HepG2 (cell line): ENCODE measurements around the gene S100Z. TPM values are rescaled to one million over a fixed set of nuclear protein-coding genes. Genes with fewer than 3 reads are reported as not detected.

Experiments
- ATAC-seq: fragments of 200-7000 bp; cut with Tn5 transposase; 3 replicates; pipeline ENCODE4 v1.9.1; 2020; ENCODE audit warnings: mild to moderate bottlenecking, moderate library complexity
- BruUV-seq: library from RNA; stranded (reverse); fragments of 400-500 nt; replicated peaks from 2 replicates; lab custom pipeline; 2021; lab: Mats Ljungman, UMichigan
- CTCF ChIA-PET: fragments of 300-600 bp; formaldehyde crosslinking; extraction: SDS; loops from one replicate; lab custom pipeline; 2021; ENCODE audit warnings: low total read pairs, inconsistent platforms, low intra/inter-chr PET ratio; lab: Yijun Ruan, JAX
- POLR2A ChIA-PET: fragments of 350-600 bp; sonication (Branson Sonifier 250); formaldehyde crosslinking; loops from one replicate; lab custom pipeline; 2020; ENCODE audit warnings: antibody characterized with exemption, inconsistent platforms; lab: Yijun Ruan, JAX
- DNase-seq: peaks from one replicate; pipeline ENCODE4 v3.0.0-alpha.2; 2015; ENCODE audit warnings: low spot score
- FAIRE-seq: peaks from 3 replicates; lab custom pipeline; 2011; peaks lifted over from hg19 to GRCh38; lab: Jason Lieb, UNC
- H2AFZ ChIP-seq: one replicate; pipeline ENCODE4 v1.6.1; 2011; ENCODE audit warnings: low read length, inconsistent platforms
- H3K27ac ChIP-seq: fragments of 300-600 bp; 3 replicates; pipeline ENCODE4 v1.8.0; 2011; ENCODE audit warnings: mixed run types, mild to moderate bottlenecking, mixed read lengths, low read length, inconsistent platforms; ENCODE audit not compliant: insufficient read depth; ENCODE audit errors: extremely low read length
- H3K27me3 ChIP-seq, 2 experiments: fragments of 200-600 bp in 1 of 2; 2 replicates in 1 of 2; 3 replicates in 1 of 2; pipeline versions ENCODE4 v1.6.0 to v1.8.0; 2011; ENCODE audit warnings: low read length in 2 of 2, mild to moderate bottlenecking in 2 of 2, moderate library complexity in 2 of 2, inconsistent platforms in 1 of 2; ENCODE audit not compliant: insufficient read depth in 2 of 2, control insufficient read depth in 1 of 2
- H3K36me3 ChIP-seq, 2 experiments: fragments of 200-600 bp in 1 of 2; replicated peaks in 1 of 2; 2 replicates in 1 of 2; 3 replicates in 1 of 2; pipeline versions ENCODE4 v1.5.1 to v1.8.0; 2011; ENCODE audit warnings: low read length in 2 of 2, inconsistent platforms in 1 of 2; ENCODE audit not compliant: insufficient read depth in 2 of 2, control insufficient read depth in 1 of 2
- H3K4me1 ChIP-seq: 2 replicates; pipeline ENCODE4 v1.5.1; 2012; ENCODE audit warnings: low read length, inconsistent platforms; ENCODE audit not compliant: insufficient read depth
- H3K4me2 ChIP-seq: 2 replicates; pipeline ENCODE4 v1.6.0; 2011; ENCODE audit warnings: low read depth, low read length, inconsistent platforms
- H3K4me3 ChIP-seq, 3 experiments: fragments of 200-600 bp in 1 of 3; sonication (generic), shearing (Covaris generic) in 1 of 3; replicated peaks in 1 of 3; 2 replicates each; pipeline ENCODE4 v1.5.1; 2011 to 2016; ENCODE audit warnings: low read length in 3 of 3, inconsistent platforms in 2 of 3, low read depth in 2 of 3, mild to moderate bottlenecking in 2 of 3, control low read depth in 1 of 3, mixed read lengths in 1 of 3; ENCODE audit not compliant: insufficient read depth in 1 of 3
- H3K79me2 ChIP-seq: one replicate; pipeline ENCODE4 v1.6.1; 2011; ENCODE audit warnings: low read length, inconsistent platforms; ENCODE audit not compliant: insufficient read depth
- H3K9ac ChIP-seq: 2 replicates; pipeline ENCODE4 v1.6.0; 2011; ENCODE audit warnings: mild to moderate bottlenecking, low read depth, low read length, inconsistent platforms; ENCODE audit not compliant: insufficient read depth
- H3K9me3 ChIP-seq: 2 replicates; pipeline ENCODE4 v1.5.1; 2012; ENCODE audit warnings: mild to moderate bottlenecking, low read length
- H4K20me1 ChIP-seq: 2 replicates; pipeline ENCODE4 v1.6.0; 2011; ENCODE audit warnings: inconsistent platforms, mild to moderate bottlenecking, low read length, moderate library complexity; ENCODE audit not compliant: insufficient read depth
- AKNA ChIP-seq: sonication (generic); formaldehyde crosslinking; IDR thresholded peaks from 2 replicates; pipeline ENCODE4 v1.4.0; 2020; ENCODE audit warnings: missing genetic modification reagents, borderline replicate concordance
- CENPX ChIP-seq: sonication (generic); formaldehyde crosslinking; IDR thresholded peaks from 2 replicates; pipeline ENCODE4 v1.9.0; 2021; ENCODE audit warnings: mild to moderate bottlenecking, missing genetic modification reagents, moderate library complexity
- FLYWCH1 ChIP-seq: sonication (generic); formaldehyde crosslinking; IDR thresholded peaks from 2 replicates; pipeline ENCODE4 v1.8.1; 2023; ENCODE audit warnings: mild to moderate bottlenecking, missing genetic modification reagents
- HMGA1 ChIP-seq: sonication (generic); formaldehyde crosslinking; conservative IDR thresholded peaks from 2 replicates; pipeline ENCODE4 v1.4.0; 2020; ENCODE audit warnings: missing genetic modification reagents
- JARID2 ChIP-seq: sonication (generic); formaldehyde crosslinking; IDR thresholded peaks from 2 replicates; pipeline ENCODE4 v1.8.1; 2023; ENCODE audit warnings: missing genetic modification reagents, inconsistent platforms; ENCODE audit not compliant: insufficient replicate concordance
- MXI1 ChIP-seq: IDR thresholded peaks from 3 replicates; pipeline ENCODE4 v1.6.1; 2012; ENCODE audit warnings: low read depth, low read length, inconsistent platforms, borderline replicate concordance
- REL ChIP-seq: sonication (generic); formaldehyde crosslinking; conservative IDR thresholded peaks from 2 replicates; pipeline ENCODE4 v1.8.0; 2022; ENCODE audit warnings: mild to moderate bottlenecking, missing genetic modification reagents, moderate library complexity
- TMF1 ChIP-seq: sonication (generic); formaldehyde crosslinking; IDR thresholded peaks from 2 replicates; pipeline ENCODE4 v1.8.1; 2022; ENCODE audit warnings: low read depth, missing genetic modification reagents
- YEATS2 ChIP-seq: sonication (generic); formaldehyde crosslinking; IDR thresholded peaks from 2 replicates; pipeline ENCODE4 v1.4.0; 2020; ENCODE audit warnings: missing genetic modification reagents, borderline replicate concordance
- ZKSCAN8 ChIP-seq: IDR thresholded peaks from 2 replicates; pipeline ENCODE4 v1.6.1; 2016; ENCODE audit warnings: borderline replicate concordance, missing genetic modification reagents, missing compliant biosample characterization
- ZNF414 ChIP-seq: sonication (generic); formaldehyde crosslinking; IDR thresholded peaks from 2 replicates; pipeline ENCODE4 v1.5.0; 2020; ENCODE audit warnings: missing genetic modification reagents
- ZNF709 ChIP-seq: sonication (generic); formaldehyde crosslinking; IDR thresholded peaks from 2 replicates; pipeline ENCODE4 v1.5.0; 2020; ENCODE audit warnings: mild to moderate bottlenecking, missing genetic modification reagents
- WGBS: methylation state at CpG from one replicate; pipeline ENCODE4 v1.1.6; 2017; ENCODE audit warnings: low lambda C conversion rate; 5-methylcytosine and 5-hydroxymethylcytosine counted together
- in situ Hi-C: cut with HindIII; loops from 2 replicates; pipeline ENCODE4 v1.10.0; 2017; ENCODE audit warnings: low pct_unique_long_range_greater_than_20kb; ENCODE audit not compliant: extremely low pct_ligation_motif_present
- intact Hi-C: fragments of 100-400 bp; cut with micrococcal nuclease; formaldehyde crosslinking; loops from one replicate; pipeline ENCODE4 v1.10.0; 2022; ENCODE audit not compliant: unreplicated experiment
- polyA plus RNA-seq, 8 experiments: library from polyadenylated mRNA; depleted of rRNA in 3 of 8; stranded (reverse) in 7 of 8; unstranded in 1 of 8; fragments of >200 nt; fragmentation: Illumina TruSeq in 4 of 8; extraction: Trizol in 4 of 8; gene quantifications; 2 replicates each; pipeline versions ENCODE4 v1.2.1 to v1.2.3, GENCODE V29; 2011 to 2016; ENCODE audit warnings: low read depth in 4 of 8, missing spikeins in 1 of 8, mixed read lengths in 1 of 8; ENCODE audit not compliant: insufficient read depth in 1 of 8
- total RNA-seq, 5 experiments: library from RNA; depleted of rRNA; stranded (reverse); fragments of >200 nt; fragmentation: Illumina TruSeq; extraction: Trizol; gene quantifications; 2 replicates each; pipeline ENCODE4 v1.2.3, GENCODE V29; 2016; ENCODE audit warnings: low read depth in 1 of 5
- TF ChIP-seq, protein P1 (sequence below): sonication (generic); formaldehyde crosslinking; IDR thresholded peaks from 2 replicates; pipeline ENCODE4 v1.5.0; 2020; ENCODE audit warnings: missing genetic modification reagents

Gene S100Z
- total and polyA plus RNA-seq, 2 of the 13 experiments (the other 11 are each of a cell fraction or from before 2014, with no cell fraction given) = 0.22 TPM; not detected in 1

GRCh38 chr5:76901522-76901921 is 51.7 kb downstream of the S100Z start:
- DNase-seq = no peak
- BruUV-seq = no TSS peak
- no peaks in the 10 kb centered on the region; a peak in 1 of 5 replicates for H3K27me3 ChIP-seq
- no peak overlapping the region for H3K9ac ChIP-seq
- no peaks in the 10 kb centered on the region for H3K79me2 ChIP-seq
- intact Hi-C loops = no loop called here
- no peak overlapping the region for H3K4me2 ChIP-seq
- H4K20me1 ChIP-seq = no peaks in the 10 kb centered on the region
- no peaks in the 10 kb centered on the region for H3K4me1 ChIP-seq
- H2AFZ ChIP-seq = no peak overlapping the region
- FAIRE-seq = no peak
- POLR2A ChIA-PET = no interaction called here
- in situ Hi-C loops = no loop called here
- WGBS = 0% methylated on average over 1 of the region's 3 CpGs
- H3K4me3 ChIP-seq = no peak overlapping the region
- CTCF ChIA-PET = no interaction called here
- no peak for TF ChIP-seq CENPX (CRISPR knock-in tag)
- TF ChIP-seq MXI1 = no peak
- TF ChIP-seq REL (CRISPR knock-in tag) = no peak
- no peak for TF ChIP-seq JARID2
- no peak for TF ChIP-seq HMGA1
- TF ChIP-seq AKNA = no peak
- TF ChIP-seq FLYWCH1 (CRISPR knock-in tag) = no peak
- no peak for TF ChIP-seq ZNF414 (CRISPR knock-in tag)
- TF ChIP-seq YEATS2 = no peak
- TF ChIP-seq ZNF709 = no peak
- no peak for TF ChIP-seq ZKSCAN8
- TF ChIP-seq, protein P1, sequence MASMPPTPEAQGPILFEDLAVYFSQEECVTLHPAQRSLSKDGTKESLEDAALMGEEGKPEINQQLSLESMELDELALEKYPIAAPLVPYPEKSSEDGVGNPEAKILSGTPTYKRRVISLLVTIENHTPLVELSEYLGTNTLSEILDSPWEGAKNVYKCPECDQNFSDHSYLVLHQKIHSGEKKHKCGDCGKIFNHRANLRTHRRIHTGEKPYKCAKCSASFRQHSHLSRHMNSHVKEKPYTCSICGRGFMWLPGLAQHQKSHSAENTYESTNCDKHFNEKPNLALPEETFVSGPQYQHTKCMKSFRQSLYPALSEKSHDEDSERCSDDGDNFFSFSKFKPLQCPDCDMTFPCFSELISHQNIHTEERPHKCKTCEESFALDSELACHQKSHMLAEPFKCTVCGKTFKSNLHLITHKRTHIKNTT (CRISPR knock-in tag) = no peak
- no peak for TF ChIP-seq TMF1 (CRISPR knock-in tag)
- ATAC-seq = no peak
- H3K9me3 ChIP-seq = no peaks in the 10 kb centered on the region
- no peaks in the 10 kb centered on the region for H3K36me3 ChIP-seq
- H3K27ac ChIP-seq = no peak overlapping the region
